NCI-H146 treated with DMSO at 0.1 percent for 48 hours (cell line): Measurements from ENCODE around the gene ZNF814.
"Not testable (repeated sequence)": the region's sequence is repeated elsewhere in the genome, so short reads cannot be mapped to it uniquely, and the experiment has no call there.

ENCODE experiments used
- DNase-seq: peaks from one replicate; lab custom pipeline; 2025; ENCODE audit not compliant: unreplicated experiment; lab: John Stamatoyannopoulos, UW

ZNF814 gene

DNA sequence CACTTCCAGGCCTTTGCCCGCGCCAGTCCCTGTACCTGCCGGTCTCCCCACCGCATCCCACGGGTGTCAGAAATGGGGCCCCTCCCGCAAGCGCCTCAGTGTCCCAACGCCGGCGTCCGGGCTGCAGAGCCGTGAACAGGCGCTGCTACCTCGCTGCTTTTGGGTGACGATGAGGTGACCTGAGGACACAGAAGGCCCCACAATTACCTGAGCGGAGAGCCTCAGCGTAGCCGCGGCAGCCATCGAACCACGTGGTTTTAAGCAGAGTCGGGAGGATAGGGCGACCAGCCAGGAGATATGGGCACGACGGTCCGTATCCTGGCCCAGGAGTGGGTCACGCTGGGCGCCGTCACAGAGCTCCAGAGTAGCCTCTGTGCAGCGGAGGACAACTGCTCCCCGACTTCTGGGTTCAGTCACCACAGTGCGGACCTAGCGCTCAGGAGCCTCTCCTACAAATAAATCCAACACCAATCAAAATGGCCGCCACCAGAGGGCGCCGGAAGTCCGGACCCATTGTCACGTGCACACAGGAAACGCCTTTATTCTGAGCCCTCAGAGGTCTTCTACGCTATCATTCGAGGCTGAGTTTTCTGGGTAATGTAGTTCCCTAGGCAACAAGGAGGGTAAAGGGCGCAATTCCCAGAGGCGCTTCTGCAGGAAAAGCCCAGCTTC lies at the start of gene ZNF814:
TSS of gene ZNF814 (minus strand) at position 478 of the 672 bp plus-strand sequence. CDS start at position 243, 235 bp downstream.
- no peak for DNase-seq

DNA sequence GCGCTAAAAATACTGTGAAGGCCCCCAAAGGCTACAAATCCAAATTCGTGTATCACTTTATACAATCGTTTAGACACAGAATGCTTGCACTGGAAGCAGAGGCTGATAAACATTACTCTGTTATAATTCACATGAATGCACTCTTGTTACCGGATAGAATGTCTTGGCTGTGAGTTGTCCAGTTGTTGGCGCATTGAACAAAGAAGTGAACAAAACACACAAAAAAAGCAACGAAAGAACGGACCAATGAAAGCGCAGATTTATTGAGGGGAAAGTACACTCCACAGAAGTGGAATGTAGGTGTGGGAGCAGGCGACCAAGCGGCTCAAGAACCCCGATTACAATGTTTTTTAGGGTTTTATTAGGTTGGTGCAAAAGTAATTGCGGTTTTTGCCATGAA lies 46.9 kb upstream of the ZNF814 start:
- DNase-seq, result no peak

GRCh38 chr19:57934820-57935665 lies 46.2 kb upstream of the ZNF814 start, which contains the start of gene ZNF418:
ZNF418 (minus strand) TSS chr19:57935402; CDS start chr19:57933822, 1,580 bp downstream.
- DNase-seq, result no peak

- no peak for DNase-seq
Observed at GRCh38 chr19:57927587-57927986, 38.8 kb upstream of the ZNF814 start.

DNA sequence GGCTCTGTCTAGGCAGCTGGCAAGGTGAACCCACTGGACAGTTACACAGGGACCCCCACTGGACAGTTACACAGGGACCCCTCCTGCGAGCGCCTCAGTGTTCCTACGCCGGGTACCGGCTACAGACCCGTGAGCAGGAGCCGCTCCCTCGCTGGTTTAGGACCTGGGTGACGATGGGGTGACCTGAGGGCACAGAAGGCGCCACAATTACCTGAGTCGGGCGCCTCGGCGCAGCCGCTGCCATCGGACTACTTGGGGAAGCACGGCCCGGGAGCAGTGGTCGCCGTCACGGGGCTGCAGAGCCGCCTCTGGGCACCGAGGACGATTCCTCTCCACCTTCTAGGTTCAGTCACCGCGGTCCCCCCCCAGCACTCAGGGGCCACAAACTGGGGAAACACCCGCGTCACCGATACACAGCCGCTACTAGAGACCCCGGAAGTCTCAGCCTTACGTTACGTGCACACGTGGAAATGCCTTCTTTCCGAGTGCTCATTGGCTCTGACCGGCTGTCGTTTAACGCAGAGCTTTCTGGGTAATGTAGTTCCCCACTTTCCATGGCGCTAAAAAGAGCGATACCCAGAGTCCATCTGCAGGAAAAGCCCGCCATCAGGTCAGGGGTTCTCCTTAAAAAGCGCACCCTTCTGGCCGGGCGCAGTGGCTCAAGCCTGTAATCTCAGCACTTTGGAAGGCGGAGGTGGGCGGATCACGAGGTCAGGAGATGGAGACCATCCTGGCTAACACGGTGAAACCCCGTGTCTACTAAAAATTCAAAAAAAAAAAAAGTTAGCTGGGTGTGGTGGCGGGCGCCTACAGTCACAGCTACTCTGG lies 27.5 kb upstream of the ZNF814 start, which contains the start of gene ZNF417:
TSS of gene ZNF417 (minus strand) at position 425 of the 828 bp plus-strand sequence. CDS start at position 244, 181 bp downstream.
- DNase-seq, result peak; percentile 94

DNA sequence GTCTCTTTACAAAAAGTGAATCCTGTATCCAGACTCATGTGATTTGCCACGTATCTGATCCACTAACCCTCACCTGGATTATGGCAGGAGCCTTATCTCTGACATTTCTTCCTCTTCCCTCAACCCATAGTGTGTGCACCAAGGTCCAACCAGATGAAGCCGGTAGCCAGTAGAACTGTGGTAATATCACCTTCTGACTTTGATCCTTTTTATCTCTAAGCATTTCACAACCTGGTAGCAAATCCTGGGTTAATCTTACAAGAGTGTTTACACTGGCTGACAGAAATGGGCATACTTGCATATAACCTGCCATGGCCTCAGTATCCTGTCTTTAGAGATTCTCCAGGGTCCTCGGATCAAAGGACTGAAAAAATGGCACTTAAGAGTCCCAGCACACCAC lies 25.7 kb upstream of the ZNF814 start:
- DNase-seq, result no peak

GRCh38 chr19:57907394-57907793 lies 18.6 kb upstream of the ZNF814 start:
- no peak for DNase-seq

- DNase-seq, result no peak
Observed at GRCh38 chr19:57905258-57905657, 16.4 kb upstream of the ZNF814 start.

DNA sequence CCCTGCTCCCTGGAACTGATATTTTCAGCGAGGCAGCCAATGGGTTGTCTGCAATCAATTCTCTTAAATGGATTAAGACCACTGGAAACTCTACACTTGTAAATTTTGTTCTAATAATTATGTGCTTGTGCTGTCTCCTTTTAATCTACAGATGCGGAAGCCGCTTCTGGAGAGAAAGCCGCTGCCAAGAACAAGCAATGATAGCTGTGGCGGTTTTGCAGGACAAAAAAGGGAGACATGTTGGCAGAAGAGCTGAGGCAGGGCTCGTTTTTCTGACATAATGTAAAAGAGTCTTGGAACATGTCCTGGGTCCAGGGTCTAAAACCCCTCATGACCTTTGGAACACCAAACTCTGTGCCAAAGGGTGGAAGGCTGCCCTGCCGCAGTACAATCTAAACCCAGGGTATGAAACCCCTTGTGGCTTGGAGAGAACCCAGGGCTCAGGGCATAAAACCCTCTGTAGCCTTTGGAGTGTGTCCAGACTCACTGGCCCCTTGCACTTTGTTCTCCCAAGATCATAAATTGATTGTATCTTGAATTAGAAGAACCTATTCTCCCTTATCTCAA lies 14.9 kb upstream of the ZNF814 start:
- no peak for DNase-seq

DNA sequence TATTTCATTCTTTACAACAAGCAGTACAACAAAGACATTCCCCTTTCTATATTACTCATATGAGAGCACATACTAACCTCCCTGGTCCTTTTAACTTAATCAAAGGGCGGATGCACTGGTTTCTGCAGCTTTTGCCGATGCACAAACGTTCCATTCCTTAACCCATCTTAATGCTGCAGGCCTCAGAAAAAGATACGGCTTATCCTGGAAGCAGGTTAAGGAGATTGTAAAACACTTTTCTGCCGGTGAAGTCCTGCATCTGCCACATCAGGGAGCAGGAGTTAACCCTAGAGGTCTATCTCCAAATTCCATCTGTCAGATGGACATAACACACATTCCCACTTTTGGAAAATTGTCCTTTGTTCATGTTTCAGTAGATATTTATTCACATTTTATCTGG lies 11.5 kb upstream of the ZNF814 start:
- DNase-seq, result no peak

GRCh38 chr19:57890706-57891105 lies 1.9 kb upstream of the ZNF814 start:
- DNase-seq, result not testable (repeated sequence)

DNA sequence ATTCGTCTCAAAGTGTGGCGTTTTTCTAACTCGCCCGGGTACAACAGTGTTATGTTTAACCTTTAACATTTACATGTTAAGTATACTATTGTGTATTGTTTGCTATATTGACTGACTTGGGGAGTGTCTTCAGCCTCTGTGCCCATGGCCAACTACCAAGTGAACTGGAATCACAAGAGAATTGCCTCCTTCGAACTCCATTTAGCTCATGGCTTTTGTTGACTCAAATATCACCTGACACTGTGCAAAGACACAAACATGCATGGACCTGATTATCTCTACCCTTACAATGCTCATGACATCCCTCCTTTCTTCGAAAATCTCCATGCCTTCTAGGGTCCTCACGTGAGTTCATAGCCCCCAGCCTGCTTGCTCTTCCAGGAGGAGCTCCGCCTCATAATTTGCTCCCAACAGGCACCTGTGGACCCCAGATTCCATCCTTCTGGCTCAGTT lies 704 bp downstream of the ZNF814 start:
- no peak for DNase-seq

- no peak for DNase-seq
Observed at GRCh38 chr19:57887195-57887941, 1.5 kb downstream of the ZNF814 start.

DNA sequence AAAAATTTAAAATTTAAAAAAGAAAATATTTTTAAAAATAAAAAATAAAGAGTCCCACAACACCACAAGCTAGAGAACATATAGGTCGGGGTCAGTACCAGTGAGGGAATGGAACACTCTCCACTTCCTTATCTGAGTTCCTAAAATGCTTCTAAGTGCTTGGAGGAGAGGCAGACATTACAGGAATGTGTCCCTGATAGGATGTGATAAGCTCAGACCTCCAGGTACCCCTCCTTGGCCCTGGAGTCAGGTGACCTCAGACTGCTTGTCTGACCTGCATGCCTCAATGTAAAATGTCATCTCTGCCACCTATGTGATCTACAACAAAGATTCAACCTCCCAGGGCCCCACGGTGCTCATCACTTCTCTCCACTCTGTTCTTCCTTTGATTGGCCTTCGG lies 2.8 kb downstream of the ZNF814 start:
- no peak for DNase-seq

- not testable (repeated sequence) for DNase-seq
Observed at GRCh38 chr19:57873883-57874799, 14.7 kb downstream of the ZNF814 start.

GRCh38 chr19:57872450-57872849 lies 16.4 kb downstream of the ZNF814 start:
- DNase-seq, result no peak

GRCh38 chr19:57870225-57870624 lies 18.6 kb downstream of the ZNF814 start:
- no peak for DNase-seq

GRCh38 chr19:57869655-57870054 lies 19.2 kb downstream of the ZNF814 start:
- DNase-seq, result not testable (repeated sequence)
